ENCODE results near the gene YWHAB.
"Not testable (repeated sequence)": the region's sequence is repeated elsewhere in the genome, so short reads cannot be mapped to it uniquely, and the experiment has no call there.

Gene YWHAB

GRCh38 chr20:44861531-44862006 lies 23.9 kb upstream of the YWHAB start:
- Histone ChIP-seq H4K91ac (ENCODE audit: low read depth, low read length) (no peak overlapping the region), H3K4ac (ENCODE audit: low read depth, low read length) (no peak overlapping the region), H3K27ac (ENCODE audit: low read depth, low read length) (no peak overlapping the region), H3K4me1 (ENCODE audit: control insufficient read depth in 1 of 2, insufficient read depth in 2 of 2, low read length in 2 of 2) (no peaks in the 10 kb centered on the region), H3K9ac (ENCODE audit: low read length) (no peak overlapping the region), H3K4me3 (ENCODE audit: low read depth, low read length) (no peak overlapping the region), H3K27me3 (ENCODE audit: insufficient read depth, low read length) (no peaks in the 10 kb centered on the region), H2BK120ac (ENCODE audit: insufficient read depth, low read length, poor library complexity) (no peak overlapping the region), H3K23ac (ENCODE audit: low read length) (no peak overlapping the region), H4K12ac (ENCODE audit: low read depth, low read length) (no peak overlapping the region), H3K9me3 (ENCODE audit: insufficient read depth, low read depth, low read length) (no peaks in the 10 kb centered on the region), H2AFZ (ENCODE audit: insufficient read depth, low read length, poor library complexity) (no peak overlapping the region), H3K14ac (ENCODE audit: low read length) (no peak overlapping the region), H3K79me2 (ENCODE audit: control insufficient read depth, insufficient read depth, low read length, poor library complexity) (no peaks in the 10 kb centered on the region), H2AK5ac (ENCODE audit: low read length) (no peak overlapping the region), H4K8ac (ENCODE audit: low read depth, low read length) (no peak overlapping the region), H2BK5ac (ENCODE audit: low read depth, low read length, poor library complexity) (no peak overlapping the region), H3K18ac (ENCODE audit: low read length) (no peak overlapping the region), H3K79me1 (ENCODE audit: low read length) (no peaks in the 10 kb centered on the region), H3K4me2 (ENCODE audit: low read length) (no peak overlapping the region), H3K36me3 (ENCODE audit: control insufficient read depth in 1 of 2, insufficient read depth in 2 of 2, low read length in 2 of 2) (no peaks in the 10 kb centered on the region), H2BK12ac (ENCODE audit: low read length) (no peak overlapping the region)
- no peak for DNase-seq
- no CpG with 5 or more reads among the region's 5 CpGs for WGBS (ENCODE audit: extremely low coverage, insufficient coverage, insufficient read length)

- Histone ChIP-seq H3K27me3 (ENCODE audit: insufficient read depth, low read length) (no peaks in the 10 kb centered on the region), H3K4me2 (ENCODE audit: low read length) (no peak overlapping the region), H4K12ac (ENCODE audit: low read depth, low read length) (no peak overlapping the region), H3K9ac (ENCODE audit: low read length) (no peak overlapping the region), H3K4ac (ENCODE audit: low read depth, low read length) (no peak overlapping the region), H2BK5ac (ENCODE audit: low read depth, low read length, poor library complexity) (no peak overlapping the region), H2AK5ac (ENCODE audit: low read length) (no peak overlapping the region), H3K14ac (ENCODE audit: low read length) (no peak overlapping the region), H3K4me1 (ENCODE audit: control insufficient read depth in 1 of 2, insufficient read depth in 2 of 2, low read length in 2 of 2) (no peaks in the 10 kb centered on the region), H3K4me3 (ENCODE audit: low read depth, low read length) (no peak overlapping the region), H2BK12ac (ENCODE audit: low read length) (no peak overlapping the region), H3K27ac (ENCODE audit: low read depth, low read length) (no peak overlapping the region), H2BK120ac (ENCODE audit: insufficient read depth, low read length, poor library complexity) (no peak overlapping the region), H3K79me1 (ENCODE audit: low read length) (no peaks in the 10 kb centered on the region), H2AFZ (ENCODE audit: insufficient read depth, low read length, poor library complexity) (no peak overlapping the region), H4K8ac (ENCODE audit: low read depth, low read length) (no peak overlapping the region), H3K18ac (ENCODE audit: low read length) (no peak overlapping the region), H3K23ac (ENCODE audit: low read length) (no peak overlapping the region), H3K9me3 (ENCODE audit: insufficient read depth, low read depth, low read length) (no peaks in the 10 kb centered on the region), H3K79me2 (ENCODE audit: control insufficient read depth, insufficient read depth, low read length, poor library complexity) (no peaks in the 10 kb centered on the region), H3K36me3 (ENCODE audit: control insufficient read depth in 1 of 2, insufficient read depth in 2 of 2, low read length in 2 of 2) (no peaks in the 10 kb centered on the region), H4K91ac (ENCODE audit: low read depth, low read length) (no peak overlapping the region)
- no peak for DNase-seq
- no CpG with 5 or more reads among the region's 2 CpGs for WGBS (ENCODE audit: extremely low coverage, insufficient coverage, insufficient read length)
These were observed 23.2 kb upstream of the YWHAB start for GRCh38 chr20:44862286-44862685.

- H2BK12ac ChIP-seq (ENCODE audit: low read length); H3K4me3 ChIP-seq (ENCODE audit: low read depth, low read length); H2BK5ac ChIP-seq (ENCODE audit: low read depth, low read length, poor library complexity); H4K8ac ChIP-seq (ENCODE audit: low read depth, low read length); H3K4me2 ChIP-seq (ENCODE audit: low read length); H3K4ac ChIP-seq (ENCODE audit: low read depth, low read length); H3K36me3 ChIP-seq (ENCODE audit: control insufficient read depth in 1 of 2, insufficient read depth in 2 of 2, low read length in 2 of 2); H2AK5ac ChIP-seq (ENCODE audit: low read length); H2AFZ ChIP-seq (ENCODE audit: insufficient read depth, low read length, poor library complexity); H3K79me2 ChIP-seq (ENCODE audit: control insufficient read depth, insufficient read depth, low read length, poor library complexity); H3K14ac ChIP-seq (ENCODE audit: low read length); H3K4me1 ChIP-seq (ENCODE audit: control insufficient read depth in 1 of 2, insufficient read depth in 2 of 2, low read length in 2 of 2); H3K27ac ChIP-seq (ENCODE audit: low read depth, low read length); H4K91ac ChIP-seq (ENCODE audit: low read depth, low read length); H4K12ac ChIP-seq (ENCODE audit: low read depth, low read length); DNase-seq; H3K18ac ChIP-seq (ENCODE audit: low read length); H3K23ac ChIP-seq (ENCODE audit: low read length); H3K9me3 ChIP-seq (ENCODE audit: insufficient read depth, low read depth, low read length); H3K27me3 ChIP-seq (ENCODE audit: insufficient read depth, low read length); H3K9ac ChIP-seq (ENCODE audit: low read length); H2BK120ac ChIP-seq (ENCODE audit: insufficient read depth, low read length, poor library complexity); H3K79me1 ChIP-seq (ENCODE audit: low read length): not testable (repeated sequence)
- WGBS (ENCODE audit: extremely low coverage, insufficient coverage, insufficient read length): no CpG with 5 or more reads among the region's 4 CpGs
These were observed 22.0 kb upstream of the YWHAB start for GRCh38 chr20:44863365-44864084.

DNA sequence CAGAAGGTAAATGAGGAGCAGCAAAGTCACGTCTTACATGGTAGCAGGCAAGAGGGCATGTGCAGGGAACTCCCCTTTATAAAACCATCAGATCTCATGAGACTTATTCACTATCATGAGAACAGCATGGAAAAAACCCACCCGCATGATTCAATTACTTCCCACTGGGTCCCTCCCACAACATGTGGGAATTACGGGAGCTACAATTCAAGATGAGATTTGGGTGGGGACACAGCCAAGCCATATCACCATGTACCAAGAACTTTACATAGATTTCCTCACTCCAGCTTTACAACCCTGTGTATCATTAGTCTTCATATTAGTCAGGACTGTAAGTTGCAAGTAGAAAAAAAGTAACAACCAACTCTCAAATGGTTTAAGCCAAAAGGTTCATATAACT lies 21.0 kb upstream of the YWHAB start:
- H3K23ac ChIP-seq (ENCODE audit: low read length); H4K8ac ChIP-seq (ENCODE audit: low read depth, low read length); H3K79me2 ChIP-seq (ENCODE audit: control insufficient read depth, insufficient read depth, low read length, poor library complexity); H4K12ac ChIP-seq (ENCODE audit: low read depth, low read length); H2BK5ac ChIP-seq (ENCODE audit: low read depth, low read length, poor library complexity); H3K4me3 ChIP-seq (ENCODE audit: low read depth, low read length); H3K79me1 ChIP-seq (ENCODE audit: low read length); H3K4me1 ChIP-seq (ENCODE audit: control insufficient read depth in 1 of 2, insufficient read depth in 2 of 2, low read length in 2 of 2); H3K9ac ChIP-seq (ENCODE audit: low read length); H2BK12ac ChIP-seq (ENCODE audit: low read length); H4K91ac ChIP-seq (ENCODE audit: low read depth, low read length); H3K27ac ChIP-seq (ENCODE audit: low read depth, low read length); H3K4me2 ChIP-seq (ENCODE audit: low read length); H3K36me3 ChIP-seq (ENCODE audit: control insufficient read depth in 1 of 2, insufficient read depth in 2 of 2, low read length in 2 of 2); H2AK5ac ChIP-seq (ENCODE audit: low read length); H2AFZ ChIP-seq (ENCODE audit: insufficient read depth, low read length, poor library complexity); H3K18ac ChIP-seq (ENCODE audit: low read length); DNase-seq; H2BK120ac ChIP-seq (ENCODE audit: insufficient read depth, low read length, poor library complexity); H3K14ac ChIP-seq (ENCODE audit: low read length); H3K27me3 ChIP-seq (ENCODE audit: insufficient read depth, low read length); H3K4ac ChIP-seq (ENCODE audit: low read depth, low read length); H3K9me3 ChIP-seq (ENCODE audit: insufficient read depth, low read depth, low read length): not testable (repeated sequence)
- WGBS (ENCODE audit: extremely low coverage, insufficient coverage, insufficient read length): no CpG with 5 or more reads among the region's 3 CpGs

Data from trophoblast cell (in vitro differentiated cells and primary cell).